ENCODE data around the gene EPS15.

DNA sequence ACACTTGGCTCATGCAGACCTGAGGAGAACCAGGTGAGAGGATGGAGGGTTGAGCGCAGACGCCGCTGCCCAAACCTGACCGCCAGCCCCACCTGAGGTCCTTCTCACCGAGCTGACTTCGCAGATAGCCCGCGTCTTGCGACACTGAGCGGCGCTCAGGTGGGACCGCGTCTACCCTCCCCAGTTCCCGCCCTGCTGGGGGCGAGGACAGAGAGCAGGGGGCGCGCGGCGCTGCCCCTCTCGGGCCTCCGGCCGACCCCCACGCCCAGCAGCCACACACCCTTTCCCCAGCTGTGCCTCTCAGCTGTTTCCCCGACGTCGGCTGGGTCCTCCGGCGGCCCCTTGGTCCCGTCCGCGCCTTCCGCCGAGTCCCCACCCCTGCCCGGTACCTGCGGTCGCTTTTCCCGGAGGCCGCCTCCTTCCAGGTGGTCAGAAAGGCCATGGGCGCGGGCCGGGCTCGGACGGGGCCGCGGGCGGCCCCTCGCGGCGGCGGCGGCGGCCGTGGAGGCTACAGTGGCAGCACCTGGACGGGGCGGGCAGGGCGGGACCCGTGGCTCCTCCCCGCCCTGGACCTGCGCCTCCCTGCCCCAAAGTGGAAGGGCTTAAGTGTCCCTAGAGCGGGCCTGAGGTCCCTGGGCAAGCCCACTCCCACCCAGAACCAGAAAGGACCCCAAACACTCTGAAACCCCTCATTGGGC, 174.3 kb downstream of the EPS15 start:
- TF ChIP-seq CTCF (IDR thresholded peaks at IDR 0.05) (peak; percentile 26), EZH2 (IDR thresholded peaks at IDR 0.05) (peak; percentile 77), EZH2phosphoT487 (IDR thresholded peaks at IDR 0.05) (peak; percentile 68)

Measured in neural progenitor cell (in vitro differentiated cells).